HCT116 (cell line): Measurements from ENCODE around the gene ADGRF5. TPM values are rescaled to one million over a fixed set of nuclear protein-coding genes. Genes with fewer than 3 reads are reported as not detected.

ENCODE experiments used
- ATAC-seq: fragments of 200-7000 bp; cut with Tn5 transposase; 2 replicates; pipeline ENCODE4 v1.9.1; 2020; ENCODE audit warnings: mild to moderate bottlenecking, moderate library complexity
- BruUV-seq: library from RNA; stranded (reverse); fragments of 400-500 nt; replicated peaks from 2 replicates; lab custom pipeline; 2021; lab: Mats Ljungman, UMichigan
- CTCF ChIA-PET: fragments of 300-600 bp; sonication (Branson Sonifier 250); formaldehyde crosslinking; loops from one replicate; lab custom pipeline; 2021; ENCODE audit warnings: antibody characterized with exemption; lab: Charles Lee
- POLR2A ChIA-PET: fragments of 300-600, 350-600 bp; sonication (Branson Sonifier 250); formaldehyde crosslinking; loops from one replicate; lab custom pipeline; 2021; ENCODE audit warnings: antibody characterized with exemption; lab: Charles Lee
- RAD21 ChIA-PET, 2 experiments: fragments of 300-600 bp; sonication (Branson Sonifier 250); formaldehyde crosslinking; loops; one replicate each; lab custom pipeline; 2023; ENCODE audit warnings: low total read pairs in 2 of 2; ENCODE audit not compliant: uncharacterized antibody in 2 of 2, unreplicated experiment in 2 of 2, low non-redundant PET in 1 of 2; lab: Charles Lee
- DNase-seq: peaks from one replicate; pipeline ENCODE4 v3.0.0-alpha.2; 2010; ENCODE audit warnings: low read depth, low spot score
- H2AFZ ChIP-seq: fragments of 200-600 bp; shearing (Covaris generic), sonication (generic); 2 replicates; pipeline ENCODE4 v1.6.1; 2017; ENCODE audit warnings: low read depth, mixed run types, mixed read lengths, antibody characterized with exemption, low read length; ENCODE audit not compliant: poor library complexity, severe bottlenecking
- H3K27ac ChIP-seq: 2 replicates; pipeline ENCODE4 v1.5.1; 2012; ENCODE audit warnings: low read depth, low read length
- H3K27me3 ChIP-seq: fragments of 200-600 bp; sonication (generic); 2 replicates; pipeline ENCODE4 v1.6.1; 2016; ENCODE audit warnings: mixed run types, low read length, mixed read lengths; ENCODE audit not compliant: insufficient read depth
- H3K36me3 ChIP-seq, 2 experiments: fragments of 200-500 bp in 1 of 2; fragments of 200-600 bp in 1 of 2; sonication (Bioruptor generic) in 1 of 2; sonication (generic) in 1 of 2; 2 replicates each; pipeline versions ENCODE4 v1.5.1 to v1.6.1; 2014 to 2016; ENCODE audit warnings: low read length in 2 of 2, inconsistent platforms in 1 of 2, mixed read lengths in 1 of 2, mixed run types in 1 of 2; ENCODE audit not compliant: insufficient read depth in 2 of 2, control insufficient read depth in 1 of 2
- H3K4me1 ChIP-seq, 2 experiments: fragments of 200-600 bp in 1 of 2; sonication (generic) in 1 of 2; 2 replicates each; pipeline versions ENCODE4 v1.5.1 to v1.6.1; 2012 to 2017; ENCODE audit warnings: low read length in 2 of 2, inconsistent platforms in 1 of 2, mild to moderate bottlenecking in 1 of 2, mixed read lengths in 1 of 2, mixed run types in 1 of 2, moderate library complexity in 1 of 2; ENCODE audit not compliant: insufficient read depth in 2 of 2, control insufficient read depth in 1 of 2
- H3K4me2 ChIP-seq: fragments of 200-600 bp; sonication (generic); 2 replicates; pipeline ENCODE4 v1.6.1; 2017; ENCODE audit warnings: mixed run types, low read length, mixed read lengths
- H3K4me3 ChIP-seq, 2 experiments: fragments of 200-600 bp in 1 of 2; sonication (generic) in 1 of 2; replicated peaks in 1 of 2; 2 replicates each; pipeline ENCODE4 v1.5.1; 2011 to 2016; ENCODE audit warnings: low read length in 2 of 2, control low read depth in 1 of 2, low read depth in 1 of 2, mild to moderate bottlenecking in 1 of 2, mixed read lengths in 1 of 2, mixed run types in 1 of 2
- H3K79me2 ChIP-seq: fragments of 200-600 bp; sonication (generic); 2 replicates; pipeline ENCODE4 v1.6.1; 2017; ENCODE audit warnings: mild to moderate bottlenecking, mixed run types, low read length, moderate library complexity, mixed read lengths; ENCODE audit not compliant: insufficient read depth
- H3K9ac ChIP-seq: fragments of 200-600 bp; sonication (generic); 2 replicates; pipeline ENCODE4 v1.6.1; 2016; ENCODE audit warnings: low read length, mixed read lengths
- H3K9me2 ChIP-seq: fragments of 200-600 bp; sonication (generic), shearing (Covaris generic); 2 replicates; pipeline ENCODE4 v1.6.1; 2017; ENCODE audit warnings: mixed run types, mild to moderate bottlenecking, moderate library complexity; ENCODE audit not compliant: insufficient read depth
- H3K9me3 ChIP-seq, 2 experiments: fragments of 200-500 bp in 1 of 2; fragments of 200-600 bp in 1 of 2; sonication (Bioruptor generic) in 1 of 2; sonication (generic) in 1 of 2; 2 replicates each; pipeline ENCODE4 v1.6.1; 2014 to 2017; ENCODE audit warnings: low read length in 2 of 2, mixed read lengths in 2 of 2, inconsistent platforms in 1 of 2, low read depth in 1 of 2, mild to moderate bottlenecking in 1 of 2, mixed run types in 1 of 2, moderate library complexity in 1 of 2; ENCODE audit not compliant: control insufficient read depth in 1 of 2, insufficient read depth in 1 of 2
- H4K20me1 ChIP-seq: fragments of 200-600 bp; sonication (generic), shearing (Covaris generic); 2 replicates; pipeline ENCODE4 v1.6.1; 2017; ENCODE audit warnings: mixed run types, mild to moderate bottlenecking, moderate library complexity; ENCODE audit not compliant: insufficient read depth
- CBX3 ChIP-seq: IDR thresholded peaks from 2 replicates; pipeline ENCODE4 v1.6.1; 2012; ENCODE audit warnings: low read depth
- CEBPB ChIP-seq: IDR thresholded peaks from 2 replicates; pipeline ENCODE4 v1.6.1; 2012; ENCODE audit warnings: low read depth
- EGR1 ChIP-seq: IDR thresholded peaks from 2 replicates; pipeline ENCODE4 v1.6.1; 2012; ENCODE audit warnings: low read depth
- ELF1 ChIP-seq: IDR thresholded peaks from 2 replicates; pipeline ENCODE4 v1.6.1; 2012; ENCODE audit warnings: low read depth, borderline replicate concordance
- EZH2phosphoT487 ChIP-seq: fragments of 200-600 bp; IDR thresholded peaks from 2 replicates; pipeline ENCODE4 v1.6.1; 2018; ENCODE audit warnings: antibody characterized with exemption, borderline replicate concordance
- FOSL1 ChIP-seq: IDR thresholded peaks from 2 replicates; pipeline ENCODE4 v1.6.1; 2012; ENCODE audit warnings: low read depth
- JUND ChIP-seq: IDR thresholded peaks from 2 replicates; pipeline ENCODE4 v1.6.1; 2012
- POLR2A ChIP-seq: IDR thresholded peaks from 2 replicates; pipeline ENCODE4 v1.7.0; 2011; ENCODE audit warnings: borderline replicate concordance; ENCODE audit not compliant: insufficient read depth, insufficient read length; ENCODE audit errors: extremely low read depth
- POLR2AphosphoS5 ChIP-seq: IDR thresholded peaks from 2 replicates; pipeline ENCODE4 v1.6.1; 2011; ENCODE audit warnings: mild to moderate bottlenecking, low read depth, low read length, moderate library complexity
- RAD21 ChIP-seq: IDR thresholded peaks from 2 replicates; pipeline ENCODE4 v1.6.1; 2012; ENCODE audit warnings: low read depth, mild to moderate bottlenecking
- SIN3A ChIP-seq: IDR thresholded peaks from 2 replicates; pipeline ENCODE4 v1.6.1; 2012; ENCODE audit warnings: low read depth
- SP1 ChIP-seq: IDR thresholded peaks from 2 replicates; pipeline ENCODE4 v1.6.1; 2012; ENCODE audit warnings: low read depth
- TCF7L2 ChIP-seq: IDR thresholded peaks from 2 replicates; pipeline ENCODE4 v1.7.0; 2011; ENCODE audit warnings: borderline replicate concordance, inconsistent platforms; ENCODE audit not compliant: insufficient read depth, insufficient read length; ENCODE audit errors: extremely low read depth
- YY1 ChIP-seq: IDR thresholded peaks from 2 replicates; pipeline ENCODE4 v1.6.1; 2011; ENCODE audit warnings: low read length, low read depth, moderate library complexity, mild to moderate bottlenecking; ENCODE audit not compliant: insufficient replicate concordance; ENCODE audit errors: extremely low read depth
- ZBTB33 ChIP-seq: IDR thresholded peaks from 2 replicates; pipeline ENCODE4 v1.6.1; 2011; ENCODE audit warnings: mild to moderate bottlenecking, low read length, moderate library complexity; ENCODE audit not compliant: insufficient replicate concordance; ENCODE audit errors: extremely low read depth
- intact Hi-C: fragments of 100-400 bp; cut with micrococcal nuclease; formaldehyde crosslinking; loops from 2 replicates; pipeline ENCODE4 v1.10.0; 2022
- total RNA-seq: library from RNA; stranded (reverse); gene quantifications from one replicate; pipeline ENCODE4 v1.2.1, GENCODE V29; 2021; ENCODE audit not compliant: unreplicated experiment

Gene ADGRF5
- total RNA-seq, 1 experiment from 2014 or later: 0.17 TPM

DNA sequence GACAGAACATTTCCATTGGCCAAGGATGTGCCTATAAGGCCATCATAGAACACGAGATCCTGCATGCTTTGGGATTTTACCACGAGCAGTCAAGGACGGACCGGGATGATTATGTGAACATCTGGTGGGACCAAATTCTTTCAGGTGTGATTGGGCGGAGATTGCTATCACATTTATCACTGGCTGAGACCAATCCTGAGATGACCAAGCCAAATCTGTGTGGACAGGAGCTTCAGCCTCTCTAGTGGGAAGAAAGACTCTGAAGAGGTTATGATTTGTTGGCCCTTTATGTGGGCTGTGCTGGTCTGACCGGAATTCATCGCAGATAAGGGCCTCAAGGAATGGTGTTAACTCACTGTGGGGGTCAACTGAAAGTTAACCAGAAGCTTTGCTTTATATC, 102.2 kb downstream of the ADGRF5 start:
- H3K4me2 ChIP-seq: no peak overlapping the region
- H3K9me3 ChIP-seq: no peaks in the 10 kb centered on the region
- H3K36me3 ChIP-seq: no peaks in the 10 kb centered on the region
- no peaks in the 10 kb centered on the region for H3K9me2 ChIP-seq
- H2AFZ ChIP-seq: no peak overlapping the region
- no peaks in the 10 kb centered on the region for H4K20me1 ChIP-seq
- H3K27ac ChIP-seq: no peak overlapping the region
- no peak for ATAC-seq
- ChIA-PET CTCF (no interaction called here), RAD21 (no interaction called here), POLR2A (no interaction called here)
- no peak for TF ChIP-seq ZBTB33
- no peak for TF ChIP-seq FOSL1
- no peak for TF ChIP-seq EGR1
- TF ChIP-seq POLR2A: no peak
- TF ChIP-seq YY1: no peak
- no peak for TF ChIP-seq EZH2phosphoT487
- TF ChIP-seq ELF1: no peak
- no peak for TF ChIP-seq JUND
- TF ChIP-seq SP1: no peak
- TF ChIP-seq SIN3A: no peak
- no peak for TF ChIP-seq CBX3
- TF ChIP-seq CEBPB: no peak
- no peak for TF ChIP-seq POLR2AphosphoS5
- no peak for TF ChIP-seq RAD21
- TF ChIP-seq TCF7L2: no peak
- H3K79me2 ChIP-seq: no peaks in the 10 kb centered on the region
- H3K4me1 ChIP-seq: peaks cover 3 to 23% of the 10 kb centered on the region in 2 experiments; a peak in 2 of 4 replicates
- no peak overlapping the region for H3K9ac ChIP-seq
- H3K4me3 ChIP-seq: no peak overlapping the region
- intact Hi-C loops: no loop called here
- no TSS peak for BruUV-seq
- DNase-seq: no peak
- no peaks in the 10 kb centered on the region for H3K27me3 ChIP-seq
